SK-N-SH (cell line): ENCODE measurements around the gene SERPINA12. TPM values are rescaled to one million over a fixed set of nuclear protein-coding genes. Genes with fewer than 3 reads are reported as not detected.

Experiments used
- CTCF ChIA-PET: fragments of 300-600, 350-600 bp; formaldehyde crosslinking; extraction: SDS; loops from one replicate; lab custom pipeline; 2021; lab: Yijun Ruan, JAX
- POLR2A ChIA-PET: fragments of 350-600 bp; sonication (Branson Sonifier 250); formaldehyde crosslinking; extraction: SDS; loops from one replicate; lab custom pipeline; 2020; ENCODE audit warnings: antibody characterized with exemption, inconsistent platforms; lab: Yijun Ruan, JAX
- DNase-seq: peaks from one replicate; pipeline ENCODE4 v3.0.0; 2012
- H2AFZ ChIP-seq: fragments of 200-600 bp; sonication (generic); 2 replicates; pipeline ENCODE4 v1.8.1; 2016; ENCODE audit warnings: antibody characterized with exemption, mild to moderate bottlenecking, low read depth
- H3F3A ChIP-seq: fragments of 200-600 bp; sonication (generic); replicated peaks from 2 replicates; pipeline ENCODE3; 2016; ENCODE audit warnings: antibody characterized with exemption, mild to moderate bottlenecking; ENCODE audit not compliant: insufficient read depth
- H3K27ac ChIP-seq, 2 experiments: fragments of 200-500 bp in 1 of 2; fragments of 200-600 bp in 1 of 2; sonication (Bioruptor generic) in 1 of 2; sonication (generic), shearing (Covaris generic) in 1 of 2; 2 replicates each; pipeline versions ENCODE4 v1.5.1 to v1.6.1; 2014 to 2016; ENCODE audit warnings: low read depth in 2 of 2, inconsistent platforms in 1 of 2, low read length in 1 of 2, mild to moderate bottlenecking in 1 of 2, mixed read lengths in 1 of 2
- H3K27me3 ChIP-seq: fragments of 200-600 bp; sonication (generic), shearing (Covaris generic); 2 replicates; pipeline ENCODE4 v1.6.1; 2016; ENCODE audit warnings: mixed run types; ENCODE audit not compliant: insufficient read depth
- H3K36me3 ChIP-seq, 2 experiments: fragments of 200-500 bp in 1 of 2; fragments of 200-600 bp in 1 of 2; sonication (Bioruptor generic) in 1 of 2; sonication (generic) in 1 of 2; replicated peaks in 1 of 2; 2 replicates each; pipeline versions ENCODE3 to v1.5.1; 2014 to 2016; ENCODE audit warnings: low read length in 1 of 2, mild to moderate bottlenecking in 1 of 2; ENCODE audit not compliant: insufficient read depth in 2 of 2, control insufficient read depth in 1 of 2
- H3K4me1 ChIP-seq, 2 experiments: fragments of 200-500 bp in 1 of 2; fragments of 200-600 bp in 1 of 2; sonication (Bioruptor generic) in 1 of 2; sonication (generic), shearing (Covaris generic) in 1 of 2; 2 replicates each; pipeline versions ENCODE4 v1.5.1 to v1.6.1; 2014 to 2016; ENCODE audit warnings: low read depth in 1 of 2, low read length in 1 of 2, mixed run types in 1 of 2; ENCODE audit not compliant: insufficient read depth in 2 of 2, control insufficient read depth in 1 of 2
- H3K4me2 ChIP-seq: fragments of 200-600 bp; sonication (generic), shearing (Covaris generic); 2 replicates; pipeline ENCODE4 v1.6.1; 2017; ENCODE audit warnings: mixed run types
- H3K4me3 ChIP-seq, 2 experiments: fragments of 200-500 bp in 1 of 2; fragments of 200-600 bp in 1 of 2; sonication (Bioruptor generic) in 1 of 2; sonication (generic), shearing (Covaris generic) in 1 of 2; 2 replicates each; pipeline versions ENCODE4 v1.5.1 to v1.8.1; 2014 to 2016; ENCODE audit warnings: low read depth in 2 of 2, inconsistent platforms in 1 of 2, low read length in 1 of 2, mild to moderate bottlenecking in 1 of 2, mixed read lengths in 1 of 2, moderate library complexity in 1 of 2
- H3K79me2 ChIP-seq: fragments of 200-600 bp; sonication (generic); 2 replicates; pipeline ENCODE4 v1.8.1; 2017; ENCODE audit warnings: mild to moderate bottlenecking; ENCODE audit not compliant: insufficient read depth
- H3K9ac ChIP-seq: fragments of 200-600 bp; sonication (generic); 2 replicates; pipeline ENCODE4 v1.6.1; 2017; ENCODE audit warnings: mixed run types
- H3K9me2 ChIP-seq: fragments of 200-600 bp; sonication (generic); 2 replicates; pipeline ENCODE4 v1.6.1; 2017; ENCODE audit warnings: mixed run types
- H3K9me3 ChIP-seq: fragments of 200-600 bp; sonication (generic); 2 replicates; pipeline ENCODE4 v1.6.1; 2017; ENCODE audit warnings: mixed run types, mild to moderate bottlenecking, moderate library complexity
- H4K20me1 ChIP-seq: fragments of 200-600 bp; sonication (generic); 2 replicates; pipeline ENCODE4 v1.6.1; 2017; ENCODE audit warnings: mild to moderate bottlenecking, mixed run types; ENCODE audit not compliant: insufficient read depth
- CTCF ChIP-seq: fragments of 200-600 bp; sonication (generic); IDR thresholded peaks from 2 replicates; pipeline ENCODE4 v1.6.1; 2017; ENCODE audit warnings: antibody characterized with exemption, mild to moderate bottlenecking, moderate library complexity
- FOXM1 ChIP-seq: IDR thresholded peaks from 2 replicates; pipeline ENCODE4 v1.4.0; 2012; ENCODE audit warnings: low read depth, mild to moderate bottlenecking
- GABPA ChIP-seq: IDR thresholded peaks from 2 replicates; pipeline ENCODE4 v1.4.0; 2012; ENCODE audit warnings: low read depth, mild to moderate bottlenecking
- GATA2 ChIP-seq: sonication (generic); formaldehyde crosslinking; IDR thresholded peaks from 2 replicates; pipeline ENCODE4 v1.5.0; 2020; ENCODE audit warnings: mild to moderate bottlenecking, missing genetic modification reagents
- IRF3 ChIP-seq: fragments of 150-350 bp; IDR thresholded peaks from 2 replicates; pipeline ENCODE4 v1.6.1; 2016; ENCODE audit warnings: mild to moderate bottlenecking, low read depth, low read length
- MAX ChIP-seq: IDR thresholded peaks from 2 replicates; pipeline ENCODE4 v1.4.0; 2012; ENCODE audit warnings: low read depth
- MEF2A ChIP-seq: IDR thresholded peaks from 2 replicates; pipeline ENCODE4 v1.4.0; 2012; ENCODE audit warnings: low read depth, borderline replicate concordance
- NFIC ChIP-seq: IDR thresholded peaks from 2 replicates; pipeline ENCODE4 v1.4.0; 2012; ENCODE audit warnings: borderline replicate concordance
- PBX3 ChIP-seq: IDR thresholded peaks from 2 replicates; pipeline ENCODE4; 2012
- POLR2AphosphoS5 ChIP-seq: IDR thresholded peaks from 2 replicates; pipeline ENCODE4 v1.6.1; 2012; ENCODE audit warnings: low read depth, low read length
- REST ChIP-seq: IDR thresholded peaks from 2 replicates; pipeline ENCODE4 v1.6.1; 2012; ENCODE audit warnings: mild to moderate bottlenecking, low read depth, low read length, moderate library complexity
- RFX5 ChIP-seq: IDR thresholded peaks from 2 replicates; pipeline ENCODE4 v1.6.1; 2012; ENCODE audit warnings: mild to moderate bottlenecking, improper control_type of control experiment, low read length
- SMC3 ChIP-seq: IDR thresholded peaks from 2 replicates; pipeline ENCODE4 v1.6.1; 2012; ENCODE audit warnings: low read depth, low read length, improper control_type of control experiment
- TAF1 ChIP-seq: IDR thresholded peaks from 2 replicates; pipeline ENCODE4 v1.6.1; 2012; ENCODE audit warnings: low read depth, mild to moderate bottlenecking, low read length, moderate library complexity, borderline replicate concordance
- TCF12 ChIP-seq: IDR thresholded peaks from 2 replicates; pipeline ENCODE4 v1.4.0; 2012
- USF2 ChIP-seq: fragments of 150-350 bp; IDR thresholded peaks from 2 replicates; pipeline ENCODE4 v1.6.1; 2017; ENCODE audit warnings: antibody characterized with exemption, low read length, low read depth, borderline replicate concordance
- YY1 ChIP-seq: IDR thresholded peaks from 2 replicates; pipeline ENCODE4 v1.4.0; 2012; ENCODE audit warnings: low read depth, mild to moderate bottlenecking
- WGBS: methylation state at CpG from one replicate; pipeline ENCODE4 v1.1.6; 2017; ENCODE audit warnings: low lambda C conversion rate; 5-methylcytosine and 5-hydroxymethylcytosine counted together
- polyA plus RNA-seq, 3 experiments: library from polyadenylated mRNA; depleted of rRNA; stranded (reverse); fragments of >200 nt; gene quantifications; 2 replicates each; pipeline ENCODE4 v1.2.3, GENCODE V29; 2012

Gene SERPINA12
- polyA plus RNA-seq, 1 of the 3 experiments (the other 2 are of a cell fraction): not detected

GRCh38 chr14:94476023-94476422, 33.2 kb downstream of the SERPINA12 start, which contains the start of gene SERPINA9:
TSS of gene SERPINA9 (minus strand) at chr14:94476197. CDS start at chr14:94469840, 6,357 bp downstream.
- ChIA-PET POLR2A (no interaction called here), CTCF (interaction anchor here (2.1 to 4.9 kb wide), 2 partner anchors 9 to 11 kb away, joined by 8 to 48 read pairs; no protein-coding TSS in a partner anchor)
- no peak within 1 kb of the TSS for H3K4me3 ChIP-seq
- H3K9me2 ChIP-seq: no peaks in the 10 kb centered on the region
- H3K27ac ChIP-seq: no peak within 1 kb of the TSS
- peaks cover 6% of the 10 kb centered on the region; the same call in 1 of the 2 replicates for H3K27me3 ChIP-seq
- no peaks in the 10 kb centered on the region for H4K20me1 ChIP-seq
- H3K4me2 ChIP-seq: no peak within 1 kb of the TSS
- H3F3A ChIP-seq: peaks cover 2% of the 10 kb centered on the region
- TF ChIP-seq GABPA: no peak
- TF ChIP-seq MEF2A: no peak
- no peak for TF ChIP-seq YY1
- no peak for TF ChIP-seq IRF3
- no peak for TF ChIP-seq FOXM1
- no peak for TF ChIP-seq POLR2AphosphoS5
- no peaks in the 10 kb centered on the region for H3K9me3 ChIP-seq
- H3K36me3 ChIP-seq: no peaks in the 10 kb centered on the region
- 3% methylated on average over 2 of the region's 2 CpGs for WGBS
- H3K4me1 ChIP-seq: no peaks in the 10 kb centered on the region
- H3K9ac ChIP-seq: no peak within 1 kb of the TSS
- H3K79me2 ChIP-seq: no peaks in the 10 kb centered on the region
- DNase-seq: no peak
- no peak within 1 kb of the TSS for H2AFZ ChIP-seq

GRCh38 chr14:94474581-94475031, 34.7 kb downstream of the SERPINA12 start:
- Histone ChIP-seq H3K9ac (no peak overlapping the region), H3K4me3 (no peak overlapping the region), H3K4me1 (no peaks in the 10 kb centered on the region), H3K9me2 (no peaks in the 10 kb centered on the region), H3K79me2 (no peaks in the 10 kb centered on the region), H3K27ac (no peak overlapping the region), H3F3A (no peaks in the 10 kb centered on the region), H3K9me3 (no peaks in the 10 kb centered on the region), H3K4me2 (no peak overlapping the region), H3K27me3 (peaks cover 6% of the 10 kb centered on the region; the same call in 1 of the 2 replicates), H3K36me3 (no peaks in the 10 kb centered on the region), H2AFZ (no peak overlapping the region), H4K20me1 (no peaks in the 10 kb centered on the region)
- POLR2A ChIA-PET: no interaction called here
- no peak for DNase-seq
- WGBS: 19% methylated on average over 7 of the region's 7 CpGs
- TF ChIP-seq GATA2 (CRISPR knock-in tag) (no peak), REST (no peak), TAF1 (no peak), MEF2A (no peak), FOXM1 (no peak), NFIC (no peak), SMC3 (no peak), CTCF (no peak), PBX3 (no peak), GABPA (no peak), USF2 (no peak), MAX (no peak), RFX5 (no peak), TCF12 (no peak)
- CTCF ChIA-PET: interaction anchor here (2.1 to 4.9 kb wide), 2 partner anchors 10 to 12 kb away, joined by 8 to 48 read pairs; no protein-coding TSS in a partner anchor
